T-helper 1 cell treated with Interleukin-12 subunit alpha and Interleukin-12 subunit beta and Interleukin-4 antibody, amounts not matched to agents 30 μg/mL and 1 μg/mL, for 36 hours (primary cell): ENCODE data around the gene OOSP4A.

Source experiments
- H3K27ac Mint-ChIP-seq: one replicate; pipeline ENCODE4 v1.8.0; 2021; ENCODE audit warnings: mild to moderate bottlenecking, mixed read lengths
- H3K27me3 Mint-ChIP-seq: one replicate; pipeline ENCODE4 v1.8.0; 2021; ENCODE audit warnings: low read depth, mixed read lengths
- H3K36me3 Mint-ChIP-seq: one replicate; pipeline ENCODE4 v1.8.0; 2021; ENCODE audit warnings: low read depth, mixed read lengths
- H3K4me1 Mint-ChIP-seq: one replicate; pipeline ENCODE4 v1.8.0; 2021; ENCODE audit warnings: low read depth, mixed read lengths
- H3K4me3 Mint-ChIP-seq: one replicate; pipeline ENCODE4 v1.8.0; 2021; ENCODE audit warnings: mild to moderate bottlenecking, moderate library complexity, mixed read lengths
- H3K9me3 Mint-ChIP-seq: one replicate; pipeline ENCODE4 v1.8.0; 2021; ENCODE audit warnings: mixed read lengths

OOSP4A gene

DNA sequence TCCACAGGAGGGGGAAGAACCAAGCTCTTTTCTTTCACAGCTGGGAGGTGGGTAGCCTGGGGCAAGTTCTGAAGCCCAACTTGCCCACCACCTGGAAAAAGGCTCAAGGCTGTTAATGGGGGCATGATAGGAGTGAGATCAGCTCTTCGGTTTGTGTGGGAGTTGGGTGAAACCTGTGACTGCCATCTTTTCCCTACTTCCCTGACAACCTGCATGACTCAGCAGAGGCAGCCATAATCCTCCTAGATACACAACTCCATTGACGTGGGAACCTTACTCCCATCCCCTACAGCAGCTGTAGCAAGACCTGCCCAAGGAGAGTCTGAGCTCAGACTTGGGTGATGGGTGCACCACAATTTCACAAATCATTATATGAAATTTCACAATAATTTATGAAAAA is 39.9 kb downstream of the OOSP4A start:
- Mint-ChIP-seq H3K4me3 (no peak overlapping the region), H3K4me1 (no peaks in the 10 kb centered on the region), H3K36me3 (no peaks in the 10 kb centered on the region), H3K27me3 (no peaks in the 10 kb centered on the region), H3K27ac (no peak overlapping the region), H3K9me3 (no peaks in the 10 kb centered on the region)

- no peaks in the 10 kb centered on the region for H3K9me3 Mint-ChIP-seq
- no peak overlapping the region for H3K4me3 Mint-ChIP-seq
- H3K27me3 Mint-ChIP-seq, result no peaks in the 10 kb centered on the region
- H3K27ac Mint-ChIP-seq, result no peak overlapping the region
- H3K4me1 Mint-ChIP-seq, result no peaks in the 10 kb centered on the region
- no peaks in the 10 kb centered on the region for H3K36me3 Mint-ChIP-seq
Observed at GRCh38 chr11:60005360-60005759, 41.5 kb downstream of the OOSP4A start.

DNA sequence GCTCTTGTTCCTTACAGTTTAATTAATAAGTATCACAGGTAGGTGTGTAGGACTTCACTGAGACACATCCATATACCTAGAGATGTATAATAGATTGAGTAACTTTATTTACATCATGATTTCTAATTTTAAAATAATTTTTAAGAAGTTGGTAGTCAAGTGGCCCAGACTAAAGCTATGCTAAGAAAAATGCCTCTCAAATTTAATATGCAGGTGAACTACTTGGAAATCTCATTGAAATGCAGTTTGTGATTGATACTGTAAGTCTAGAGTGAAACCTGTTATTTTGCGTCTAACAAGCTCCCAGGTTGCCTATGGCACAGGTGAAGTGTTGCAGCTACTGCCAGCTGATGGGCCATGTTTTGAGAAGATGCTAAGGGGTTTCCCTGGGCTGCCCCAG is 53.0 kb downstream of the OOSP4A start, which contains the start of gene OOSP4B:
Gene OOSP4B, plus strand, starts transcription at position 301 of the 400 bp plus-strand sequence.
- no peak within 1 kb of the TSS for H3K4me3 Mint-ChIP-seq
- no peaks in the 10 kb centered on the region for H3K9me3 Mint-ChIP-seq
- no peaks in the 10 kb centered on the region for H3K4me1 Mint-ChIP-seq
- no peaks in the 10 kb centered on the region for H3K36me3 Mint-ChIP-seq
- no peak within 1 kb of the TSS for H3K27ac Mint-ChIP-seq
- H3K27me3 Mint-ChIP-seq, result no peaks in the 10 kb centered on the region

GRCh38 chr11:60018058-60018457 is 54.2 kb downstream of the OOSP4A start:
- H3K4me3 Mint-ChIP-seq, result no peak overlapping the region
- no peaks in the 10 kb centered on the region for H3K27me3 Mint-ChIP-seq
- no peaks in the 10 kb centered on the region for H3K4me1 Mint-ChIP-seq
- H3K9me3 Mint-ChIP-seq, result no peaks in the 10 kb centered on the region
- no peak overlapping the region for H3K27ac Mint-ChIP-seq
- no peaks in the 10 kb centered on the region for H3K36me3 Mint-ChIP-seq
